Germinal center (tissue), 1 donor: ENCODE data around the gene ZNF219.

Experiments
- DNase-seq: peaks from one replicate; pipeline ENCODE4 v3.0.0; 2012; ENCODE audit warnings: mixed read lengths, low spot score

ZNF219 gene

GRCh38 chr14:21098076-21098891 is at the start of gene ZNF219:
ZNF219 (minus strand) TSS chr14:21098655; CDS start chr14:21093591, 5,064 bp downstream.
- DNase-seq: no peak

GRCh38 chr14:21145437-21145836 is 47.0 kb upstream of the ZNF219 start:
- no peak for DNase-seq

- no peak for DNase-seq
Measured at GRCh38 chr14:21142357-21142756, 43.9 kb upstream of the ZNF219 start.

- peak; percentile 40 for DNase-seq
Measured at GRCh38 chr14:21136024-21136423, 37.6 kb upstream of the ZNF219 start.

- DNase-seq: no peak
Measured at GRCh38 chr14:21133901-21134300, 35.4 kb upstream of the ZNF219 start.

GRCh38 chr14:21123429-21123828 is 25.0 kb upstream of the ZNF219 start:
- no peak for DNase-seq

- no peak for DNase-seq
Measured at GRCh38 chr14:21121122-21121521, 22.7 kb upstream of the ZNF219 start.

- no peak for DNase-seq
Measured at GRCh38 chr14:21120686-21121085, 22.2 kb upstream of the ZNF219 start.

GRCh38 chr14:21118933-21119332 is 20.5 kb upstream of the ZNF219 start:
- DNase-seq: no peak

- no peak for DNase-seq
Measured at GRCh38 chr14:21113369-21113768, 14.9 kb upstream of the ZNF219 start.

GRCh38 chr14:21112255-21112654 is 13.8 kb upstream of the ZNF219 start:
- DNase-seq: no peak

- no peak for DNase-seq
Measured at GRCh38 chr14:21109377-21110138, 11.1 kb upstream of the ZNF219 start.

GRCh38 chr14:21108791-21109190 is 10.3 kb upstream of the ZNF219 start:
- DNase-seq: no peak

- DNase-seq: no peak
Measured at GRCh38 chr14:21107283-21107800, 8.9 kb upstream of the ZNF219 start.

GRCh38 chr14:21106498-21107282 is 8.2 kb upstream of the ZNF219 start:
- peak; percentile 67 for DNase-seq

GRCh38 chr14:21106176-21106497 is 7.7 kb upstream of the ZNF219 start:
- no peak for DNase-seq

GRCh38 chr14:21105095-21105494 is 6.6 kb upstream of the ZNF219 start:
- no peak for DNase-seq

- peak; percentile 74 for DNase-seq
Measured at GRCh38 chr14:21104448-21105060, 6.1 kb upstream of the ZNF219 start.

- DNase-seq: peak; percentile 95
Measured at GRCh38 chr14:21103710-21104447, 5.4 kb upstream of the ZNF219 start.

GRCh38 chr14:21103411-21103709 is 4.9 kb upstream of the ZNF219 start:
- DNase-seq: no peak
